Right lobe of liver (tissue), 4 donors: ENCODE measurements around the gene OR2H1.

Source experiments
- CTCF ChIP-seq, 4 donors: fragments of 200-600 bp in 3 of 4; fragments of 450-650 bp in 1 of 4; IDR thresholded peaks; one replicate each; pipeline versions ENCODE4 v1.5.1 to v1.8.0; 2016 to 2022; ENCODE audit warnings: antibody characterized with exemption in 4 of 4, mild to moderate bottlenecking in 2 of 4
- POLR2A ChIP-seq: fragments of 450-650 bp; IDR thresholded peaks from one replicate; pipeline ENCODE4 v1.6.1; 2017; ENCODE audit warnings: antibody characterized with exemption, mild to moderate bottlenecking
- donor health status: DM: no; HTN: no; CAD: no.
- donor health status: DM: no; HTN: no; CAD: no.
- donor health status: DM: no; HTN: yes; CAD: no.

- no peak for TF ChIP-seq CTCF (IDR thresholded peaks at IDR 0.05)
- no peak for TF ChIP-seq POLR2A
Observed at GRCh38 chr6:29509239-29509638, 52.3 kb downstream of the OR2H1 start.
